Endothelial cell of umbilical vein (primary cell): ENCODE measurements around the gene MTR. TPM values are rescaled to one million over a fixed set of nuclear protein-coding genes. Genes with fewer than 3 reads are reported as not detected.

Source experiments
- BruUV-seq: library from RNA; stranded (reverse); fragments of 400-500 nt; replicated peaks from 2 replicates; lab custom pipeline; 2021; lab: Mats Ljungman, UMichigan
- CTCF ChIA-PET: fragments of 300-600, 350-600 bp; sonication (Branson Sonifier 250); formaldehyde crosslinking; loops from one replicate; lab custom pipeline; 2021; ENCODE audit warnings: antibody characterized with exemption, inconsistent platforms; lab: Charles Lee
- POLR2A ChIA-PET: fragments of 300-600, 350-600 bp; sonication (Branson Sonifier 250); formaldehyde crosslinking; loops from one replicate; lab custom pipeline; 2021; ENCODE audit warnings: antibody characterized with exemption, inconsistent platforms; lab: Charles Lee
- DNase-seq: peaks from one replicate; pipeline ENCODE4 v3.0.0-alpha.2; 2011; ENCODE audit warnings: low read depth, low spot score
- FAIRE-seq: peaks from 2 replicates; lab custom pipeline; 2011; peaks lifted over from hg19 to GRCh38; lab: Jason Lieb, UNC
- H2AFZ ChIP-seq: 2 replicates; pipeline ENCODE4 v1.6.0; 2012; ENCODE audit warnings: low read depth, low read length, control low read depth, inconsistent platforms
- H3K27ac ChIP-seq: 2 replicates; pipeline ENCODE4 v1.5.1; 2011; ENCODE audit warnings: low read depth, mild to moderate bottlenecking, control low read depth, low read length, moderate library complexity; ENCODE audit not compliant: insufficient read depth
- H3K27me3 ChIP-seq, 2 experiments: 2 replicates each; pipeline versions ENCODE4 v1.6.0 to v1.6.1; 2011; ENCODE audit warnings: low read length in 2 of 2, mixed read lengths in 1 of 2; ENCODE audit not compliant: control insufficient read depth in 2 of 2, insufficient read depth in 2 of 2
- H3K36me3 ChIP-seq, 2 experiments: 2 replicates in 1 of 2; 3 replicates in 1 of 2; pipeline ENCODE4 v1.5.1; 2011; ENCODE audit warnings: low read length in 2 of 2, mild to moderate bottlenecking in 1 of 2, moderate library complexity in 1 of 2; ENCODE audit not compliant: control insufficient read depth in 2 of 2, insufficient read depth in 2 of 2; ENCODE audit errors: extremely low read depth in 1 of 2
- H3K4me1 ChIP-seq: 3 replicates; pipeline ENCODE4 v1.5.1; 2011; ENCODE audit warnings: mild to moderate bottlenecking, low read length; ENCODE audit not compliant: control insufficient read depth, insufficient read depth; ENCODE audit errors: extremely low read depth
- H3K4me2 ChIP-seq: 2 replicates; pipeline ENCODE4 v1.6.1; 2011; ENCODE audit warnings: low read length, control low read depth, mixed read lengths; ENCODE audit not compliant: insufficient read depth
- H3K4me3 ChIP-seq, 3 experiments: fragments of 200-600 bp in 1 of 3; sonication (generic), shearing (Covaris generic) in 1 of 3; replicated peaks in 1 of 3; 2 replicates each; pipeline ENCODE4 v1.5.1; 2011 to 2016; ENCODE audit warnings: control low read depth in 3 of 3, low read length in 3 of 3, mild to moderate bottlenecking in 2 of 3, inconsistent platforms in 1 of 3, low read depth in 1 of 3, moderate library complexity in 1 of 3; ENCODE audit not compliant: insufficient read depth in 1 of 3
- H3K79me2 ChIP-seq: 2 replicates; pipeline ENCODE4 v1.6.0; 2012; ENCODE audit warnings: low read length, inconsistent platforms; ENCODE audit not compliant: control insufficient read depth, insufficient read depth
- H3K9ac ChIP-seq: replicated peaks from 2 replicates; pipeline ENCODE3; 2011; ENCODE audit warnings: low read length, control low read depth; ENCODE audit not compliant: insufficient read depth; ENCODE audit errors: extremely low read depth
- H3K9me1 ChIP-seq: replicated peaks from 3 replicates; pipeline ENCODE4 v1.6.0; 2011; ENCODE audit warnings: mild to moderate bottlenecking, low read length; ENCODE audit not compliant: control insufficient read depth, insufficient read depth; ENCODE audit errors: extremely low read depth
- H3K9me3 ChIP-seq: replicated peaks from 2 replicates; pipeline ENCODE4 v1.5.1; 2012; ENCODE audit warnings: low read length, inconsistent platforms; ENCODE audit not compliant: control insufficient read depth, insufficient read depth
- H4K20me1 ChIP-seq: replicated peaks from 2 replicates; pipeline ENCODE3; 2011; ENCODE audit warnings: mild to moderate bottlenecking, low read length; ENCODE audit not compliant: control insufficient read depth, insufficient read depth; ENCODE audit errors: extremely low read depth
- EZH2 ChIP-seq: IDR thresholded peaks from 2 replicates; pipeline ENCODE4 v1.6.1; 2012; ENCODE audit warnings: borderline replicate concordance, low read depth, mild to moderate bottlenecking, moderate library complexity, low read length, inconsistent platforms; ENCODE audit not compliant: severe bottlenecking
- FOS ChIP-seq: IDR thresholded peaks from 2 replicates; pipeline ENCODE4 v1.6.1; 2011; ENCODE audit warnings: mild to moderate bottlenecking, low read length, moderate library complexity, borderline replicate concordance; ENCODE audit not compliant: insufficient read depth
- GATA2 ChIP-seq: IDR thresholded peaks from 2 replicates; pipeline ENCODE4 v1.7.0; 2011; ENCODE audit warnings: low read depth, mild to moderate bottlenecking, moderate library complexity, mixed read lengths, low read length; ENCODE audit not compliant: insufficient read length, insufficient read depth
- JUN ChIP-seq: IDR thresholded peaks from 2 replicates; pipeline ENCODE4 v1.6.1; 2011; ENCODE audit warnings: borderline replicate concordance, low read depth; ENCODE audit not compliant: insufficient read length, insufficient read depth
- MYC ChIP-seq: IDR thresholded peaks from one replicate; pipeline ENCODE4 v1.6.1; 2011; ENCODE audit warnings: mild to moderate bottlenecking, low read depth, low read length
- POLR2A ChIP-seq: IDR thresholded peaks from 2 replicates; pipeline ENCODE4 v1.6.1; 2012; ENCODE audit warnings: low read depth, mild to moderate bottlenecking, control low read depth, low read length
- POLR2AphosphoS5 ChIP-seq: IDR thresholded peaks from 2 replicates; pipeline ENCODE4 v1.6.1; 2012; ENCODE audit warnings: low read depth, mild to moderate bottlenecking, control low read depth, low read length, moderate library complexity; ENCODE audit not compliant: insufficient read depth
- dilution Hi-C: fragments of 300-500 bp; cut with MboI; formaldehyde crosslinking; loops from one replicate; pipeline ENCODE4 v1.15.0; 2019; ENCODE audit warnings: low sequenced_read_pairs; ENCODE audit not compliant: extremely low pct_ligation_motif_present
- intact Hi-C: fragments of 100-400 bp; cut with micrococcal nuclease; formaldehyde crosslinking; loops from one replicate; pipeline ENCODE4 v1.10.0; 2022
- polyA plus RNA-seq, 4 experiments: library from polyadenylated mRNA; depleted of rRNA in 3 of 4; stranded (reverse) in 3 of 4; unstranded in 1 of 4; fragments of >200 nt; gene quantifications; 2 replicates each; pipeline versions ENCODE4 v1.2.1 to v1.2.3, GENCODE V29; 2011 to 2012; ENCODE audit warnings: missing spikeins in 1 of 4
- total RNA-seq: library from RNA; stranded (reverse); gene quantifications from 2 replicates; pipeline ENCODE4 v1.2.3, GENCODE V29; 2021
- TF ChIP-seq, protein P1 (sequence below), 2 donors: IDR thresholded peaks; 1 replicate in 1 of 2; 2 replicates in 1 of 2; pipeline ENCODE4 v1.5.1; 2011; ENCODE audit warnings: low read length in 2 of 2, mild to moderate bottlenecking in 2 of 2, moderate library complexity in 2 of 2, control low read depth in 1 of 2, inconsistent platforms in 1 of 2, low read depth in 1 of 2; ENCODE audit not compliant: insufficient read depth in 1 of 2; ENCODE audit errors: extremely low read depth in 1 of 2
- TF ChIP-seq, protein P2 (sequence below): IDR thresholded peaks from 2 replicates; pipeline ENCODE4 v1.6.1; 2011; ENCODE audit not compliant: insufficient read depth, insufficient read length

MTR gene
- total and polyA plus RNA-seq, 2 donors (not counting 3 experiments of a cell fraction or from before 2014, with no cell fraction given): 6.7 to 45.2 TPM

DNA sequence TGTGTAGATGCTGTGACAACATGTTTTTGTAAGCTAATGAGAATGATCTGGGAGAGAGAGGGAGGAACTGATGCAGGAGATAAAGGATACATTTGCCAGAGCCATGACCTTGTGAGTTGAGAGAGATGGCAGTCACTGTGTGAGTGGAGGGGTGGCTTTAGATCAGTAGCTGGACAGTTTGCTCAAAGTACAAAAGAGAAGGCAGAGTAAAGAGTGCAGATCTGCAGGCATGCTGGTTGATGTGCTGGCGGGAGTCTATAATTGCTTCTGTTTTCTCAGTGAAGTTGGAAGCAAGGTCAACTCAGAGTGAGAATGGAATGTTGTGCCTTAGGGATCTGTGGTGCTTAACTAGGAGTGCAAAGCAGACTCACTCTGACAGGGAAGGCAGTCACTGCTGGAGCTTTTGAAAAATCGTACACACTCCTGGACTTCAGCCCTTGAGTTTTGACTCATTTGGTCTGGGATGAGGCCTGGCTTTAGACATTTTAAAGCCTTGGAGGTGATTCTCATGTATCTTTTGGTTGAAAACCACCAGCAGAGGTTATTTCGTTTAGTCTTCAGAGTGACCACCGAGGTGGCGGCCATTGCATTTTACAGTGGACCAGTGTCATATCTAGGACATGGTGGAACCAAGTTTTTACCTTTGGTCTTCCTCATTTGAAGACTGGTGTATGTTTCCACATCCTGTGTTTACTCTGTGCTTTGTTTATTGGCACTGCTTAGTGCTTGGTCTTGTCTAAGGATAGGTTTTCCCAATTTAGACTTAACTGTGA lies 49.6 kb downstream of the MTR start:
- Histone ChIP-seq H4K20me1 (no peaks in the 10 kb centered on the region), H3K4me1 (no peaks in the 10 kb centered on the region), H2AFZ (no peak overlapping the region), H3K9me1 (no peaks in the 10 kb centered on the region), H3K9me3 (no peaks in the 10 kb centered on the region), H3K27me3 (no peaks in the 10 kb centered on the region), H3K79me2 (no peaks in the 10 kb centered on the region), H3K4me2 (no peak overlapping the region), H3K27ac (no peak overlapping the region), H3K4me3 (no peak overlapping the region), H3K36me3 (peaks cover 0 to 3% of the 10 kb centered on the region in 2 experiments), H3K9ac (no peak overlapping the region)
- ChIA-PET CTCF (interaction anchor here (1.2 kb wide), 1 partner anchor 236 kb away, joined by 4 read pairs; no protein-coding TSS in a partner anchor), POLR2A (no interaction called here)
- no TSS peak for BruUV-seq
- FAIRE-seq: no peak
- intact Hi-C loops (no loop called here), dilution Hi-C loops (no loop called here)
- TF ChIP-seq EZH2 (no peak), JUN (no peak), FOS (no peak), MYC (no peak), GATA2 (no peak), POLR2A (no peak), POLR2AphosphoS5 (no peak)
- TF ChIP-seq, protein P1, sequence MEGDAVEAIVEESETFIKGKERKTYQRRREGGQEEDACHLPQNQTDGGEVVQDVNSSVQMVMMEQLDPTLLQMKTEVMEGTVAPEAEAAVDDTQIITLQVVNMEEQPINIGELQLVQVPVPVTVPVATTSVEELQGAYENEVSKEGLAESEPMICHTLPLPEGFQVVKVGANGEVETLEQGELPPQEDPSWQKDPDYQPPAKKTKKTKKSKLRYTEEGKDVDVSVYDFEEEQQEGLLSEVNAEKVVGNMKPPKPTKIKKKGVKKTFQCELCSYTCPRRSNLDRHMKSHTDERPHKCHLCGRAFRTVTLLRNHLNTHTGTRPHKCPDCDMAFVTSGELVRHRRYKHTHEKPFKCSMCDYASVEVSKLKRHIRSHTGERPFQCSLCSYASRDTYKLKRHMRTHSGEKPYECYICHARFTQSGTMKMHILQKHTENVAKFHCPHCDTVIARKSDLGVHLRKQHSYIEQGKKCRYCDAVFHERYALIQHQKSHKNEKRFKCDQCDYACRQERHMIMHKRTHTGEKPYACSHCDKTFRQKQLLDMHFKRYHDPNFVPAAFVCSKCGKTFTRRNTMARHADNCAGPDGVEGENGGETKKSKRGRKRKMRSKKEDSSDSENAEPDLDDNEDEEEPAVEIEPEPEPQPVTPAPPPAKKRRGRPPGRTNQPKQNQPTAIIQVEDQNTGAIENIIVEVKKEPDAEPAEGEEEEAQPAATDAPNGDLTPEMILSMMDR (IDR thresholded peaks at IDR 0.05; ENCODE audit: extremely low read depth in 1 of 2, insufficient read depth in 1 of 2, low read depth in 1 of 2, low read length in 2 of 2): no peak
- TF ChIP-seq, protein P2, sequence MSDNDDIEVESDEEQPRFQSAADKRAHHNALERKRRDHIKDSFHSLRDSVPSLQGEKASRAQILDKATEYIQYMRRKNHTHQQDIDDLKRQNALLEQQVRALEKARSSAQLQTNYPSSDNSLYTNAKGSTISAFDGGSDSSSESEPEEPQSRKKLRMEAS: no peak
- no peak for DNase-seq
